Dendritic cell treated with granulocyte-macrophage colony-stimulating factor and Interleukin-4, amounts not matched to agents 40 ng/mL and 50 ng/mL, for 4 days (primary cell): ENCODE measurements around the gene RTF1.

Source experiments
- H3K27ac Mint-ChIP-seq: one replicate; pipeline ENCODE4 v1.8.0; 2022; ENCODE audit warnings: mild to moderate bottlenecking, mixed read lengths
- H3K27me3 Mint-ChIP-seq: one replicate; pipeline ENCODE4 v1.8.0; 2022; ENCODE audit warnings: mild to moderate bottlenecking, mixed read lengths
- H3K36me3 Mint-ChIP-seq: one replicate; pipeline ENCODE4 v1.8.0; 2022; ENCODE audit warnings: low read depth, mixed read lengths
- H3K4me1 Mint-ChIP-seq: one replicate; pipeline ENCODE4 v1.8.0; 2022; ENCODE audit warnings: low read depth, mixed read lengths
- H3K4me3 Mint-ChIP-seq: one replicate; pipeline ENCODE4 v1.8.0; 2022; ENCODE audit warnings: mild to moderate bottlenecking, moderate library complexity, mixed read lengths
- H3K9me3 Mint-ChIP-seq: one replicate; pipeline ENCODE4 v1.8.0; 2022; ENCODE audit warnings: mixed read lengths
- intact Hi-C: fragments of 100-400 bp; cut with micrococcal nuclease; formaldehyde crosslinking; loops from one replicate; pipeline ENCODE4 v1.15.0; 2022

The RTF1 gene

GRCh38 chr15:41486286-41486685 is 69.4 kb downstream of the RTF1 start:
- Mint-ChIP-seq H3K9me3 (no peaks in the 10 kb centered on the region), H3K36me3 (peaks cover 9% of the 10 kb centered on the region), H3K4me3 (no peak overlapping the region), H3K4me1 (peaks cover 6% of the 10 kb centered on the region), H3K27me3 (peaks cover 29% of the 10 kb centered on the region), H3K27ac (no peak overlapping the region)
- intact Hi-C loops = no loop called here

GRCh38 chr15:41487381-41487780 is 70.5 kb downstream of the RTF1 start:
- Mint-ChIP-seq H3K9me3 (no peaks in the 10 kb centered on the region), H3K27ac (no peak overlapping the region), H3K27me3 (peaks cover 40% of the 10 kb centered on the region), H3K4me3 (no peak overlapping the region), H3K36me3 (no peaks in the 10 kb centered on the region), H3K4me1 (peaks cover 7% of the 10 kb centered on the region)
- intact Hi-C loops = no loop called here

- H3K9me3 Mint-ChIP-seq = no peaks in the 10 kb centered on the region
- intact Hi-C loops = no loop called here
- H3K27me3 Mint-ChIP-seq = peaks cover 44% of the 10 kb centered on the region
- no peaks in the 10 kb centered on the region for H3K36me3 Mint-ChIP-seq
- H3K4me3 Mint-ChIP-seq = no peak overlapping the region
- no peak overlapping the region for H3K27ac Mint-ChIP-seq
- H3K4me1 Mint-ChIP-seq = peaks cover 11% of the 10 kb centered on the region
Measured at GRCh38 chr15:41487802-41488201, 70.9 kb downstream of the RTF1 start.

GRCh38 chr15:41489641-41490040 is 72.7 kb downstream of the RTF1 start:
- peaks cover 55% of the 10 kb centered on the region for H3K27me3 Mint-ChIP-seq
- intact Hi-C loops = no loop called here

GRCh38 chr15:41490355-41490754 is 73.5 kb downstream of the RTF1 start:
- H3K4me1 Mint-ChIP-seq = peaks cover 23% of the 10 kb centered on the region
- H3K4me3 Mint-ChIP-seq = no peak overlapping the region
- H3K27me3 Mint-ChIP-seq = peaks cover 60% of the 10 kb centered on the region
- no peak overlapping the region for H3K27ac Mint-ChIP-seq
- H3K36me3 Mint-ChIP-seq = no peaks in the 10 kb centered on the region
- no peaks in the 10 kb centered on the region for H3K9me3 Mint-ChIP-seq
- intact Hi-C loops = no loop called here

More at GRCh38 chr15:41489641-41490040, 72.7 kb downstream of the RTF1 start:
- no peak overlapping the region for H3K27ac Mint-ChIP-seq
- no peaks in the 10 kb centered on the region for H3K9me3 Mint-ChIP-seq
- H3K4me3 Mint-ChIP-seq = no peak overlapping the region
- peaks cover 18% of the 10 kb centered on the region for H3K4me1 Mint-ChIP-seq
- H3K36me3 Mint-ChIP-seq = no peaks in the 10 kb centered on the region

- Mint-ChIP-seq H3K27ac (no peak overlapping the region), H3K27me3 (peaks cover 70% of the 10 kb centered on the region), H3K4me1 (peaks cover 26% of the 10 kb centered on the region), H3K4me3 (no peak overlapping the region), H3K9me3 (no peaks in the 10 kb centered on the region), H3K36me3 (no peaks in the 10 kb centered on the region)
- intact Hi-C loops = no loop called here
Measured at GRCh38 chr15:41491889-41492288, 75.0 kb downstream of the RTF1 start.

GRCh38 chr15:41492597-41493204 is 75.8 kb downstream of the RTF1 start:
- H3K27me3 Mint-ChIP-seq = peaks cover 74% of the 10 kb centered on the region
- H3K27ac Mint-ChIP-seq = peak overlapping the region; percentile 71
- intact Hi-C loops = no loop called here
- peaks cover 26% of the 10 kb centered on the region for H3K4me1 Mint-ChIP-seq
- peak overlapping the region; percentile 82 for H3K4me3 Mint-ChIP-seq
- H3K36me3 Mint-ChIP-seq = no peaks in the 10 kb centered on the region
- H3K9me3 Mint-ChIP-seq = no peaks in the 10 kb centered on the region

GRCh38 chr15:41493205-41493901 is 76.5 kb downstream of the RTF1 start, which contains the start of gene ITPKA:
TSS of gene ITPKA (plus strand) at chr15:41493874. CDS start at chr15:41493928, 54 bp downstream.
- intact Hi-C loops = no loop called here
- H3K27ac Mint-ChIP-seq = peak within 1 kb of the TSS; percentile 71
- peak within 1 kb of the TSS; percentile 82 for H3K4me3 Mint-ChIP-seq
- peaks cover 26% of the 10 kb centered on the region for H3K4me1 Mint-ChIP-seq
- peaks cover 76% of the 10 kb centered on the region for H3K27me3 Mint-ChIP-seq
- no peaks in the 10 kb centered on the region for H3K9me3 Mint-ChIP-seq
- no peaks in the 10 kb centered on the region for H3K36me3 Mint-ChIP-seq

GRCh38 chr15:41493902-41494189 is 77.0 kb downstream of the RTF1 start:
- Mint-ChIP-seq H3K27ac (no peak overlapping the region), H3K36me3 (no peaks in the 10 kb centered on the region), H3K4me3 (peak overlapping the region; percentile 66), H3K4me1 (peaks cover 26% of the 10 kb centered on the region), H3K27me3 (peaks cover 81% of the 10 kb centered on the region), H3K9me3 (no peaks in the 10 kb centered on the region)
- intact Hi-C loops = no loop called here

- Mint-ChIP-seq H3K4me3 (peak overlapping the region; percentile 66), H3K4me1 (peaks cover 26% of the 10 kb centered on the region), H3K9me3 (no peaks in the 10 kb centered on the region), H3K27ac (no peak overlapping the region), H3K27me3 (peaks cover 84% of the 10 kb centered on the region), H3K36me3 (no peaks in the 10 kb centered on the region)
- intact Hi-C loops = no loop called here
Measured at GRCh38 chr15:41494190-41494921, 77.5 kb downstream of the RTF1 start.

- Mint-ChIP-seq H3K27ac (no peak overlapping the region), H3K9me3 (no peaks in the 10 kb centered on the region), H3K4me1 (peaks cover 26% of the 10 kb centered on the region), H3K27me3 (peaks cover 91% of the 10 kb centered on the region), H3K4me3 (peak overlapping the region; percentile 53), H3K36me3 (no peaks in the 10 kb centered on the region)
- intact Hi-C loops = no loop called here
Measured at GRCh38 chr15:41494922-41495735, 78.2 kb downstream of the RTF1 start.

- intact Hi-C loops = no loop called here
- Mint-ChIP-seq H3K4me3 (peak overlapping the region; percentile 17), H3K9me3 (no peaks in the 10 kb centered on the region), H3K4me1 (peaks cover 27% of the 10 kb centered on the region), H3K27me3 (peaks cover 92% of the 10 kb centered on the region), H3K36me3 (no peaks in the 10 kb centered on the region), H3K27ac (no peak overlapping the region)
Measured at GRCh38 chr15:41495736-41496599, 79.1 kb downstream of the RTF1 start.

GRCh38 chr15:41498657-41499056 is 81.8 kb downstream of the RTF1 start:
- Mint-ChIP-seq H3K4me1 (peaks cover 42% of the 10 kb centered on the region), H3K4me3 (no peak overlapping the region), H3K27me3 (peaks cover 94% of the 10 kb centered on the region), H3K36me3 (no peaks in the 10 kb centered on the region), H3K27ac (no peak overlapping the region), H3K9me3 (no peaks in the 10 kb centered on the region)
- intact Hi-C loops = no loop called here
